G401.6 (cell line): Measurements from ENCODE around the gene PCDHGA2.
"Not testable (repeated sequence)": the region's sequence is repeated elsewhere in the genome, so short reads cannot be mapped to it uniquely, and the experiment has no call there.

Experiments used
- FAIRE-seq: peaks from 2 replicates; lab custom pipeline; 2012; peaks lifted over from hg19 to GRCh38; lab: Jason Lieb, UNC

The PCDHGA2 gene

DNA sequence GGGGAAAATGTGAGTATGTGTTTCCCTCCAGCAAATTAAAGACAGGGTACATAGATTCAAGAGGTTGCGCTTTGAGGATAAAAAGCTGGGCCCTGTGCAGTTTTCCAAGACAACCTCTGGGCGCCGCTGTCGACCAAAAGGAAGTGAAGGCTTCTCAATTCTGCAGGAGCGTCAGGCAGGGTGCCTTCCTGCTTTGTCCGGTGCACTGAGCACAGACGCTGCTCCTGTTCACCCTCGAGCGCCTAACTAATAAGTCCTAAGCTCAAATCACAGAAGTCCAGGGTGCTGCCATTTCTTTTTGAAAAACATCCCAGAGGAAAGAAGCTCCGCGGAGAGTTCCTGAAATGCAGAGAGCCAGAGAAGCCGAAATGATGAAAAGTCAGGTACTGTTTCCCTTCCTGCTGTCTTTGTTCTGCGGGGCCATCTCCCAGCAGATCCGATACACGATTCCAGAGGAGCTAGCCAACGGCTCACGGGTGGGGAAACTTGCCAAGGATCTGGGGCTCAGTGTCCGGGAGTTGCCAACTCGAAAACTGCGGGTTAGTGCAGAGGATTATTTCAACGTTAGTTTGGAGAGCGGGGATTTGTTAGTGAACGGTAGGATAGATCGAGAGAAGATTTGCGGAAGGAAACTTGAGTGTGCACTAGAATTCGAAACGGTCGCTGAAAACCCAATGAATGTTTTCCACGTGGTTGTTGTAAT is 11.5 kb downstream of the PCDHGA2 start, which contains the start of gene PCDHGB1:
TSS of gene PCDHGB1 (plus strand) at position 183 of the 703 bp plus-strand sequence. CDS start at position 345, 162 bp downstream.
- FAIRE-seq = no peak

DNA sequence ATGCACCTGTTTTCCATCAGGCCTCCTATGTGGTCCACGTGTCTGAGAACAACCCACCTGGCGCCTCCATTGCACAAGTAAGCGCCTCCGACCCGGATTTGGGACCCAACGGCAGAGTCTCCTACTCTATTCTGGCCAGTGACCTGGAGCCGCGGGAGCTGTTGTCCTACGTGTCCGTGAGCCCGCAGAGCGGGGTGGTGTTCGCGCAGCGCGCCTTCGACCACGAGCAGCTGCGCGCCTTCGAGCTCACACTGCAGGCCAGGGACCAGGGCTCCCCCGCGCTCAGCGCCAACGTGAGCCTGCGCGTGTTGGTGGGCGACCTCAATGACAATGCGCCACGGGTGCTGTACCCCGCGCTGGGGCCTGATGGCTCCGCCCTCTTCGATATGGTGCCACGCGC is 13.0 kb downstream of the PCDHGA2 start:
- FAIRE-seq = no peak

DNA sequence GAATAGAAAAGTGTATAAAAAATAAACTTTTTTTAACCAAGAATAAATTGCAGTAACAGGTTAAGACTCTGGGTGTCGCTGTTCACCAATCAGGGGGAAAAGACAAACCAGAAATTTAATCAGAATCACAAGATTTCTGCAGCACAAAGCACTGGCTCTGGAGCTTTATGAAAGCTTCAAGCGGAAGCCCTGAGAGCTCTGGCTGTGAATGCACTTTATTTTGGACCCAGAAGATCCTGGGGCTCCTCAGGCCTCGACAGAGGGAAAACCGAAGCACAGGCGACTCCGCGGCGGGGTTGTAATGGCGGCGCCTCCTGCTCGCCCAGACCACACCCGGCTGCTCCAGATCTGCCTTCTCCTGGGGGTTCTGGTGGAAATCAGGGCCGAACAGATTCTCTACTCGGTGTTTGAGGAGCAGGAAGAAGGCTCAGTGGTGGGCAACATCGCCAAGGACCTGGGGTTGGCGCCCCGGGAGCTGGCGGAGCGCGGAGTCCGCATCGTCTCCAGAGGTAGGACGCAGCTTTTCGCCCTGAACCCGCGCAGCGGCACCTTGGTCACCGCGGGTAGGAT is 16.4 kb downstream of the PCDHGA2 start, which contains the start of gene PCDHGA4:
TSS of gene PCDHGA4 (plus strand) at position 122 of the 570 bp plus-strand sequence. CDS start at position 209, 87 bp downstream.
- no peak for FAIRE-seq

DNA sequence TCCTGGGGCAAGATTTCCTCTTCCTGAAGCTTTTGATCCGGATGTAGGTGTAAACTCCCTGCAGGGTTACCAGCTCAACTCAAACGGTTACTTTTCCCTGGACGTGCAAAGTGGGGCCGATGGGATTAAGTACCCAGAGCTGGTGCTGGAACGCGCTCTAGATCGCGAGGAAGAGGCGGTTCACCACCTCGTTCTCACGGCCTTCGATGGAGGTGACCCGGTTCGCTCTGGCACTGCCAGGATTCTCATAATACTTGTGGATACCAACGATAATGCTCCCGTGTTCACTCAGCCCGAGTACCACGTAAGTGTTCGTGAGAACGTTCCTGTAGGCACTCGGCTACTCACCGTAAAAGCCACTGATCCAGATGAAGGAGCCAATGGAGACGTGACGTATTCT is 17.1 kb downstream of the PCDHGA2 start:
- no peak for FAIRE-seq

DNA sequence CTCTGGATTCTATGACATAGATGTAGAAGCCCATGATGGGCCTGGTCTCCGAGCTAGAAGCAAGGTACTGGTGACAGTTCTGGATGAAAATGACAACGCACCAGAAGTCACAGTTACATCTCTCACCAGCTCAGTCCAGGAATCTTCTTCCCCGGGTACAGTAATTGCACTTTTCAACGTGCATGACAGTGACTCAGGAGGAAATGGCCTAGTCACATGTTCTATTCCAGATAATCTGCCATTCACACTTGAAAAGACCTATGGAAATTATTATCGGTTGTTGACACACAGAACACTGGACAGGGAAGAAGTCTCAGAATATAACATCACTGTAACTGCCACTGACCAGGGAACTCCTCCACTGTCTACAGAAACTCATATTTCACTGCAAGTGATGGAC is 17.6 kb downstream of the PCDHGA2 start:
- FAIRE-seq = no peak

DNA sequence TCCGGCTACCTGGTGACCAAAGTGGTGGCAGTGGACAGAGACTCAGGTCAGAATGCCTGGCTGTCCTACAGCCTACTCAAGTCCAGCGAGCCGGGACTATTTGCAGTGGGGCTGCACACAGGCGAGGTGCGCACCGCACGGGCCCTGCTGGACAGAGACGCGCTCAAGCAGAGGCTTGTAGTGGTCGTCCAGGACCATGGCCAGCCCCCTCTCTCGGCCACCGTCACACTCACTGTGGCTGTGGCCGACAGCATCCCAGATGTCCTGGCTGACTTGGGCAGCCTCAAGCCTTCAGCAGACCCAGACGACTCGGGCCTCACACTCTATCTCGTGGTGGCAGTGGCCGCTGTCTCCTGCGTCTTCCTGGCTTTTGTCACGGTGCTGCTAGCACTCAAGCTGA is 18.4 kb downstream of the PCDHGA2 start:
- FAIRE-seq = no peak

DNA sequence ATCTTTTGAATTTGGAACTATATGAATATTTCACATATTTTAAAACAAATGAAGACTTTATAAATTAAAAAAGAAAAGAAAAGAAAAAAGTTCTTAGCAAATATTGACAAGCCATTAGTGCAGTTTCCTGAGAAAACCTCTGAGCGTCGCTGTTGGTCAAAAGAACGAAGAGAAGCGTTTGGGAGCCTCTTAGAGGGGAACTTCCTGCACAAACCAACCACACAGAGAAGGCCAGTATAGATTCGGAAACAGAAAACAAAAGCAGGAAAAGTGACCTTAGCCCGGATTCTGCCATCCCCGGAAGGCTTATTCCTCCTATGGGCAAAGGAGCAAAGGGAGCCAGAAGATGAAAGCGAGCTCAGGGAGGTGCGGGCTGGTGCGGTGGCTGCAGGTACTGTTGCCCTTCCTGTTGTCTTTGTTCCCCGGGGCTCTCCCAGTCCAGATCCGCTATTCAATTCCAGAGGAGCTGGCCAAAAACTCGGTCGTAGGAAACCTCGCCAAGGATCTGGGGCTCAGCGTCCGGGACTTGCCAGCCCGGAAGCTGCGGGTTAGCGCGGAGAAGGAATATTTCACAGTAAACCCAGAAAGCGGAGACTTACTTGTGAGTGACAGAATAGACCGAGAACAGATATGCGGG is 21.3 kb downstream of the PCDHGA2 start, which contains the start of gene PCDHGB2:
TSS of gene PCDHGB2 (plus strand) at position 205 of the 637 bp plus-strand sequence. CDS start at position 347, 142 bp downstream.
- peak; percentile 47 for FAIRE-seq

DNA sequence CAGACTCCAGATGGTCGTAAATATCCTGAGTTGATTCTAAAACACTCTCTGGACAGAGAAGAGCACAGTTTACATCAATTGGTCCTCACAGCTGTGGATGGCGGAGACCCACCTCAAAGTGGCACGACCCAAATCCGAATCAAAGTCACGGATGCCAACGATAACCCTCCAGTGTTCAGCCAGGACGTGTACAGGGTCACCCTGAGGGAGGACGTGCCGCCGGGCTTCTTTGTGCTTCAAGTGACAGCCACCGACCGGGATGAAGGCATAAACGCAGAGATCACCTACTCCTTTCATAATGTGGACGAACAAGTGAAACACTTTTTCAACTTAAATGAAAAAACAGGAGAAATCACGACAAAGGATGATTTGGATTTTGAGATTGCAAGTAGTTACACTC is 22.1 kb downstream of the PCDHGA2 start:
- FAIRE-seq = no peak

DNA sequence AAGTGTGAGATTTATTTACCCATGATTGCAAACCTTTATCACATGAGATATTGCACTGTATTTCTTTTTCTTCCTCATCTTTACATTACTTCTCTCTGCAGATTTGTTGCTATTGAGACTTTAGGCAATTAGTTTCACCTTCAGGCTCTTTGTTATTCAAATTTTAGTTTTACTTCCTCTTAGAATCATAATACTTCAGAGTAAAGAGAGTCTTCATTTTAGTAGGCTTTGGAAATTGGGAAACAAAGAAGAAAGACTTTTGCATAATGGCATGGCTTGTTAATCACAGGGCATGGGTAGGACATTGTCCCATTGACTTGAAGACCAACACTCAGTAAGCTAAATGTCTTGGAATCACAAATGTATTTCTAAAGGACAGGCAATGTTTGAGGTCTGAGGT is 24.2 kb downstream of the PCDHGA2 start:
- no peak for FAIRE-seq

DNA sequence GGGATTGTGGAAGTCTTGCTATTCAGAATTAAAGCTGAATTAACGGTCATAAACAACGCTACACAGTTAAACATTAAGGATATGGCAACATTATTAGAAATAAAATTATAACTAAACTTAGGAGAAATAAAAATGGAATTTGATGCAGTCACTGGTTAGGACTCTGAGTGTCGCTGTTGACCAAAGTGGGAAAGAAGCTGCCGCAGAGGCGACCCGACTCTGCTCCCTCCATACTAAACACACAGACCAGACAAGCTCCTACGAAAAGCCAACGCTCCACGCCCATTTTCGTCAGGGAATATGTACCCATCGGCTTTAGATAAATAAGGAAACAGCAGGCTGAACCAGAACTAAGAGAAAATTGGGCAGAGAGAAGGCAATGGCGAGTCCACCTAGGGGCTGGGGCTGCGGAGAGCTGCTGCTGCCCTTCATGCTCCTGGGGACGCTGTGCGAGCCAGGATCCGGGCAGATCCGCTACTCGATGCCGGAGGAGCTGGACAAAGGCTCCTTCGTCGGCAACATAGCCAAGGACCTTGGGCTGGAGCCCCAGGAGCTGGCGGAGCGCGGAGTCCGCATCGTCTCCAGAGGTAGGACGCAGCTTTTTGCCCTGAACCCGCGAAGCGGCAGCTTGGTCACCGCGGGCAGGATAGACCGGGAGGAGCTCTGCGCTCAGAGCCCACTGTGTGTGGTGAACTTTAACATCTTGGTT is 25.5 kb downstream of the PCDHGA2 start, which contains the start of gene PCDHGA5:
TSS of gene PCDHGA5 (plus strand) at position 211 of the 709 bp plus-strand sequence. CDS start at position 380, 169 bp downstream.
- FAIRE-seq = no peak

DNA sequence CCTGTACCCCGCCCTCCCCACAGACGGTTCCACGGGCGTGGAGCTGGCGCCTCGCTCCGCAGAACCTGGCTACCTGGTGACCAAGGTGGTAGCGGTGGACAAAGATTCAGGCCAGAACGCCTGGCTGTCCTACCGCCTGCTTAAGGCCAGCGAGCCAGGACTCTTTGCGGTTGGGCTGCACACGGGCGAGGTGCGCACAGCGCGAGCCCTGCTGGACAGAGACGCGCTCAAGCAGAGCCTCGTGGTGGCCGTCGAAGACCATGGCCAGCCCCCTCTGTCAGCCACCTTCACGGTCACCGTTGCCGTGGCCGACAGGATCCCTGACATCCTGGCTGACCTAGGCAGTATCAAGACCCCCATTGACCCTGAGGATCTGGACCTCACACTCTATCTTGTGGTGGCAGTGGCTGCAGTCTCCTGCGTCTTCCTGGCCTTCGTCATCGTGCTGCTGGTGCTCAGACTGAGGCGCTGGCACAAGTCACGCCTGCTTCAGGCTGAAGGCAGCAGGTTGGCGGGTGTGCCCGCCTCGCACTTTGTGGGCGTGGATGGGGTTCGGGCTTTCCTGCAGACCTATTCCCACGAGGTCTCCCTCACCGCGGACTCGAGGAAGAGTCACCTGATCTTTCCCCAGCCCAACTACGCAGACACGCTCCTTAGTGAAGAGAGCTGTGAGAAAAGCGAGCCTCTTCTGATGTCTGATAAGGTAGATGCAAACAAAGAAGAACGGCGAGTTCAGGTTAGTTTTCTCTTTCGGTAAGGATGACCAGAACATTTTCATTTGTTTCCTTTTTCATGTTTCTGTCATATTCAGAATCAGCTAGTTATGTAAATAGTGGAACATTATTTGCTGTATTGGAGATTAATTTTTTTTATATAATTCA is 27.7 kb downstream of the PCDHGA2 start:
- FAIRE-seq = no peak

DNA sequence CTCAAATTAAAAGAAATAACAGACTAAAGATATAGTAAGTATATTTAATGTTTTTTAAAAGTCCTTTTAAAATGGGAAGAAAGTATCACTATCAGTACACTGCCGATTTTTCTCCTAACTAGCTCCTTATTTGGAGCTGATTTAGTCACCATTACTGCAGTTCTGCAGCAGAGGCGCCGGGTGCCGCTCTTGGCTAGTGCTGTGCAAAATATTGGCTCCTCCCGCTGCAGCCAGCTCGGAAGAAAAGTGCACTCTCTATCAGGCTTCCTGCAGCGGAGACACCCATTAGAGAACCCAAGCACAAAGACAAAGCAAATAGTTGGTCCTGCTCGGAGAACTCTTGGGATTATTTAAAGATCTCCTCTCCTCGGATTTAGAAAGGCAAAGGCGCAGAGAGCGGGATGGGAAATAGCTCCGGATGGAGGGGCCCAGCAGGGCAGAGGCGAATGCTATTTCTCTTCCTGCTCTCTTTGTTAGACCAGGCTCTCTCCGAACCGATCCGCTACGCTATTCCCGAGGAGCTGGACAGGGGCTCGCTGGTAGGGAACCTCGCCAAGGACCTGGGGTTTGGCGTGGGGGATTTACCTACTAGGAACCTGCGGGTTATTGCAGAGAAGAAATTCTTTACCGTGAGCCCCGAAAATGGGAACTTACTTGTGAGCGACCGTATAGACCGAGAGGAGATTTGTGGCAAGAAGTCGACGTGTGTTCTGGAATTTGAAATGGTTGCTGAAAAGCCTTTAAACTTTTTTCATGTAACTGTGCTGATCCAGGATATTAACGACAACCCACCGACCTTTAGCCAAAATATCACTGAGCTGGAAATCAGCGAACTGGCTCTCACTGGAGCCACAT is 31.7 kb downstream of the PCDHGA2 start, which contains the start of gene PCDHGB3:
TSS of gene PCDHGB3 (plus strand) at position 249 of the 855 bp plus-strand sequence. CDS start at position 402, 153 bp downstream.
- FAIRE-seq = no peak

DNA sequence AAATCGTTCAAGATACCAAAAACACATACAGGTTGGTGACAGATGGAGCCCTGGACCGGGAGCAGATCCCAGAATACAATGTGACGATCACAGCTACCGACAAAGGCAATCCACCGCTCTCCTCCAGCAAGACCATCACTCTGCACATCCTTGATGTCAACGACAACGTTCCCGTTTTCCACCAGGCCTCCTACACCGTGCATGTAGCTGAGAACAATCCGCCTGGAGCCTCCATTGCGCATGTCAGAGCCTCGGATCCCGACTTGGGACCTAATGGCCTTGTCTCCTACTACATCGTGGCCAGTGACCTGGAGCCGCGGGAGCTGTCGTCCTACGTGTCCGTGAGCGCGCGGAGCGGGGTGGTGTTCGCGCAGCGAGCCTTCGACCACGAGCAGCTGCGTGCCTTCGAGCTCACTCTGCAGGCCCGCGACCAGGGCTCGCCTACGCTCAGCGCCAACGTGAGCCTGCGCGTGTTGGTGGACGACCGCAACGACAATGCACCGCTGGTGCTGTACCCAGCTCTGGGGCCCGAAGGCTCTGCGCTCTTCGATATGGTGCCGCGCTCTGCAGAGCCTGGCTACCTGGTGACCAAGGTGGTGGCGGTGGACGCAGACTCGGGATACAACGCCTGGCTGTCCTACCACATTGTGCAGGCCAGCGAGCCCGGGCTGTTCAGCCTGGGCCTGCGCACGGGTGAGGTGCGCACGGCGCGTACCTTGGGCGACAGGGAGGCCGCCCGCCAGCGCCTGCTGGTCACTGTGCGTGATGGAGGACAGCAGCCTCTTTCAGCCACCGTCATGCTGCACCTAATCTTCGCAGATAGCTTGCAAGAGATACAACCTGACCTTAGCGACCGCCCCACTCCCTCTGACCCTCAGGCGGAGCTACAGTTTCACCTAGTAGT is 33.3 kb downstream of the PCDHGA2 start:
- FAIRE-seq = no peak

DNA sequence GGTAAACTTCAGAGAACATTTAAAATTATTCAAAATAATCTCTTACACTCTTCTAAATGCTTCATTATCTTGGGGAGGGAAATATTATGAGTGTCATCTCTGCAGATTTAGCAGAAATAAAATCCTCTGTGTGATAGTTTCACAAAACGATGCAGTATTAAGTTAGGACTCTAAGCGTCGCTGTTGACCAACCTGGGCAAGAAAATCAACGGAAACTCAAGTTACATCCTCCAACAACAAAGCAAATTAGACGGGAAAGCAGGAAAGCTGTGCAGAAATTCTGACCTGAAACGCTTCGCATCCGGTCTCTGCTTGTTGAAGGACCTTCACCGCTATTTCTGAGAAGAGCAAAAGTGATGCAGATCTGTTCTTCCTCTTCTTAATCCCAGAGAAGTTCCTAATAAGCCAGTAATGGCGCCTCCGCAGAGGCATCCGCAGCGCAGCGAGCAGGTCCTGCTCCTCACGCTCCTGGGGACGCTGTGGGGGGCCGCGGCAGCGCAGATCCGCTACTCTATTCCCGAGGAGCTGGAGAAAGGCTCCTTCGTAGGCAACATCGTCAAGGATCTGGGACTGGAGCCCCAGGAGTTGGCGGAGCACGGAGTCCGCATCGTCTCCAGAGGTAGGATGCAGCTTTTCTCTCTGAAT is 35.2 kb downstream of the PCDHGA2 start, which contains the start of gene PCDHGA6:
TSS of gene PCDHGA6 (plus strand) at position 219 of the 645 bp plus-strand sequence. CDS start at position 412, 193 bp downstream.
- FAIRE-seq = no peak

DNA sequence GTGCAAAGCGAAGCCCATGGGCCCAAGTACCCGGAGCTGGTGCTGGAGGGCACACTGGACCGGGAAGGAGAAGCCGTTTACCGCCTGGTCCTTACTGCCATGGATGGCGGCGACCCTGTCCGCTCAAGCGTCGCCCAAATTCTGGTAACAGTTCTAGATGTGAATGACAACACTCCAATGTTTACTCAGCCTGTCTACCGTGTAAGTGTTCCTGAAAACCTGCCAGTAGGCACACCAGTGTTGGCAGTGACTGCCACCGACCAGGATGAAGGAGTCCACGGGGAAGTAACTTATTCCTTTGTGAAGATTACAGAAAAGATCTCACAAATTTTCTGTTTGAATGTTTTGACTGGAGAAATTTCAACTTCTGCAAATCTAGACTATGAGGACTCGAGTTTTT is 36.1 kb downstream of the PCDHGA2 start:
- FAIRE-seq = no peak

DNA sequence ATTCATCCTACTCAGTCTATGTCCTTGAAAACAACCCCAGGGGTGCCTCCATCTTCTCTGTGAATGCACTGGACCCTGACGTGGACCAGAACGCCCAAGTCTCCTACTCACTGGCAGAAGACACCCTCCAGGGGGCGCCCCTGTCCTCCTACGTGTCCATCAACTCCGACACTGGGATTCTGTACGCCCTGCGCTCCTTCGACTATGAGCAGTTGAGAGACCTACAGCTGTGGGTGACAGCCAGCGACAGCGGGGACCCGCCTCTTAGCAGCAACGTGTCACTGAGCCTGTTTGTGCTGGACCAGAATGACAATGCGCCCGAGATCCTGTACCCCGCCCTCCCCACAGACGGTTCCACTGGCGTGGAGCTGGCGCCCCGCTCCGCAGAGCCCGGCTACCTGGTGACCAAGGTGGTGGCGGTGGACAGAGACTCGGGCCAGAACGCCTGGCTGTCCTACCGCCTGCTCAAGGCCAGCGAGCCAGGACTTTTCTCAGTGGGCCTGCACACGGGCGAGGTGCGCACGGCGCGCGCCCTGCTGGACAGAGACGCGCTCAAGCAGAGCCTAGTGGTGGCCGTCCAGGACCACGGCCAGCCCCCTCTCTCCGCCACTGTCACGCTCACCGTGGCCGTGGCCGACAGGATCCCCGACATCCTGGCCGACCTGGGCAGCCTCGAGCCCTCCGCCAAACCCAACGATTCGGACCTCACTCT is 37.0 kb downstream of the PCDHGA2 start:
- not testable (repeated sequence) for FAIRE-seq

DNA sequence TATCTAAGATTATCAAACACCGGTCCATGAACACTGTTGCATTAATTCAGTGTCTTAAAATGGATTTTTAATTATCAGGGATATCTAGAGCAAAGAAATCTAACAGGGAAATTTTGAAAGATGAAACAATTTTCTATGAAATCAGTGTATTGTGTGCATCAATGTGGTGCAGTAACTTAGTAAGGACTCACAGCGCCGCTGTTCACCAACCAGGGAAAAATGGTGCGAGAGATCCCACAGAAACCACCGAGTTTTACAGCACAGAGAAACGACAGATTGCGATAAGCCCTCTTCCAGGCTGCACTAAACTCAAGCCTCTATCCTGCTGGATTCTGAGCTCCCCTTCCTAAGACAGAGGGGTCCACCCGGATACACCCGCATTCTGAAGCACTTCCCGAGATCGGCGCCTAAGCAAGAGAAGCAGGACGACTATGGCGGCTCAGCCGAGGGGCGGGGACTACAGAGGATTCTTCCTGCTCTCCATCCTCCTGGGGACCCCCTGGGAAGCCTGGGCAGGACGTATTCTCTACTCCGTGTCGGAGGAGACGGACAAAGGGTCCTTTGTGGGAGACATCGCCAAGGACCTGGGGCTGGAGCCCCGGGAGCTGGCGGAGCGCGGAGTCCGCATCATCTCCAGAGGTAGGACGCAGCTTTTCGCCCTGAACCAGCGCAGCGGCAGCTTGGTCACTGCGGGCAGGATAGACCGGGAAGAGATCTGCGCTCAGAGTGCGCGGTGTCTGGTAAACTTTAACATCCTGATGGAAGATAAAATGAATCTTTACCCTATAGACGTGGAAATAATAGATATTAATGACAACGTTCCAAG is 44.1 kb downstream of the PCDHGA2 start, which contains the start of gene PCDHGA7:
TSS of gene PCDHGA7 (plus strand) at position 274 of the 826 bp plus-strand sequence. CDS start at position 432, 158 bp downstream.
- no peak for FAIRE-seq
